Vagina (tissue), 2 donors: ENCODE measurements around the gene LRRFIP1. TPM values are rescaled to one million over a fixed set of nuclear protein-coding genes. Genes with fewer than 3 reads are reported as not detected.

ENCODE experiments used
- DNase-seq, 2 donors: peaks; one replicate each; pipeline ENCODE4 v3.0.0-alpha.2; 2017; ENCODE audit errors: extremely low spot score in 2 of 2
- H3K27ac ChIP-seq: fragments of 200-600 bp; sonication (generic); one replicate; pipeline ENCODE4 v1.5.1; 2019
- H3K27me3 ChIP-seq: fragments of 200-600 bp; sonication (generic); one replicate; pipeline ENCODE4 v1.5.1; 2019
- H3K36me3 ChIP-seq, 2 donors: fragments of 200-600 bp; sonication (generic); one replicate each; pipeline ENCODE4 v1.5.1; 2017 to 2019
- H3K4me1 ChIP-seq: fragments of 200-600 bp; sonication (generic); one replicate; pipeline ENCODE4 v1.5.1; 2019
- H3K4me3 ChIP-seq, 2 donors: fragments of 200-600 bp; sonication (generic); 1 replicate in 1 of 2; 2 replicates in 1 of 2; pipeline ENCODE4 v1.5.1; 2016 to 2019
- H3K9me3 ChIP-seq: fragments of 200-600 bp; sonication (generic); one replicate; pipeline ENCODE4 v1.5.1; 2019
- CTCF ChIP-seq, 3 experiments: fragments of 450-650 bp in 2 of 3; fragments of 200-600 bp in 1 of 3; sonication (generic) in 1 of 3; IDR thresholded peaks; one replicate each; pipeline ENCODE4 v1.5.1; 2017 to 2019; ENCODE audit warnings: antibody characterized with exemption in 3 of 3, mild to moderate bottlenecking in 2 of 3, moderate library complexity in 2 of 3
- POLR2A ChIP-seq, 2 donors: fragments of 450-650 bp; IDR thresholded peaks; one replicate each; pipeline ENCODE4 v1.6.1; 2017; ENCODE audit warnings: antibody characterized with exemption in 2 of 2, mild to moderate bottlenecking in 2 of 2, moderate library complexity in 2 of 2
- POLR2AphosphoS5 ChIP-seq, 2 donors: sonication (generic); formaldehyde crosslinking; IDR thresholded peaks; one replicate each; pipeline ENCODE4 v1.9.0; 2017; ENCODE audit warnings: antibody characterized with exemption in 2 of 2, mild to moderate bottlenecking in 2 of 2, low read depth in 1 of 2; ENCODE audit not compliant: insufficient read depth in 1 of 2
- intact Hi-C: fragments of 100-400 bp; cut with DNase I; formaldehyde crosslinking; loops from one replicate; pipeline ENCODE4 v1.15.1; 2023
- total RNA-seq: library from RNA; depleted of rRNA; stranded (reverse); fragments of >200 nt; gene quantifications from one replicate; pipeline ENCODE4 v1.2.3, GENCODE V29; 2016

The LRRFIP1 gene
- total RNA-seq, 1 donor from 2014 or later: 132 TPM

GRCh38 chr2:237596520-237597195 lies 30.7 kb upstream of the LRRFIP1 start:
- no peak for DNase-seq
- Histone ChIP-seq H3K9me3 (no peaks in the 10 kb centered on the region), H3K27ac (no peak overlapping the region), H3K27me3 (no peaks in the 10 kb centered on the region), H3K4me3 (no peak overlapping the region), H3K4me1 (peaks cover 5% of the 10 kb centered on the region), H3K36me3 (no peaks in the 10 kb centered on the region)
- no peak for TF ChIP-seq POLR2AphosphoS5 (IDR thresholded peaks at IDR 0.05; ENCODE audit: insufficient read depth in 1 of 2, low read depth in 1 of 2)
- no peak for TF ChIP-seq CTCF (IDR thresholded peaks at IDR 0.05)
- TF ChIP-seq POLR2A (IDR thresholded peaks at IDR 0.05): no peak
- intact Hi-C loops: no loop called here

GRCh38 chr2:237597196-237598145 lies 29.9 kb upstream of the LRRFIP1 start:
- Histone ChIP-seq H3K36me3 (no peaks in the 10 kb centered on the region), H3K4me3 (no peak overlapping the region), H3K27ac (no peak overlapping the region), H3K27me3 (no peaks in the 10 kb centered on the region), H3K9me3 (no peaks in the 10 kb centered on the region), H3K4me1 (peaks cover 5% of the 10 kb centered on the region)
- no peak for DNase-seq
- intact Hi-C loops: no loop called here
- TF ChIP-seq POLR2AphosphoS5 (IDR thresholded peaks at IDR 0.05; ENCODE audit: insufficient read depth in 1 of 2, low read depth in 1 of 2) (no peak), POLR2A (IDR thresholded peaks at IDR 0.05) (no peak), CTCF (IDR thresholded peaks at IDR 0.05) (no peak)

- Histone ChIP-seq H3K27me3 (no peaks in the 10 kb centered on the region), H3K4me3 (no peak overlapping the region), H3K4me1 (peaks cover 10% of the 10 kb centered on the region), H3K36me3 (no peaks in the 10 kb centered on the region), H3K9me3 (no peaks in the 10 kb centered on the region), H3K27ac (no peak overlapping the region)
- TF ChIP-seq POLR2AphosphoS5 (IDR thresholded peaks at IDR 0.05; ENCODE audit: insufficient read depth in 1 of 2, low read depth in 1 of 2) (no peak), POLR2A (IDR thresholded peaks at IDR 0.05) (no peak), CTCF (IDR thresholded peaks at IDR 0.05) (no peak)
- intact Hi-C loops: no loop called here
- DNase-seq: no peak
Observed at GRCh38 chr2:237598468-237599208, 28.7 kb upstream of the LRRFIP1 start.

- TF ChIP-seq CTCF (IDR thresholded peaks at IDR 0.05) (no peak), POLR2AphosphoS5 (IDR thresholded peaks at IDR 0.05; ENCODE audit: insufficient read depth in 1 of 2, low read depth in 1 of 2) (no peak), POLR2A (IDR thresholded peaks at IDR 0.05) (no peak)
- intact Hi-C loops: no loop called here
Observed at GRCh38 chr2:237599465-237600110, 27.8 kb upstream of the LRRFIP1 start.

More at GRCh38 chr2:237599465-237600110, 27.8 kb upstream of the LRRFIP1 start:
- H3K9me3 ChIP-seq: no peaks in the 10 kb centered on the region
- H3K4me1 ChIP-seq: peaks cover 16% of the 10 kb centered on the region
- H3K36me3 ChIP-seq: no peaks in the 10 kb centered on the region
- no peaks in the 10 kb centered on the region for H3K27me3 ChIP-seq
- peak overlapping the region; percentile 30 to 35 for H3K4me3 ChIP-seq
- DNase-seq: no peak
- H3K27ac ChIP-seq: peak overlapping the region; percentile 75
